Fibroblast of mammary gland (primary cell): ENCODE measurements around the gene INTS2.

Experiments used
- DNase-seq: peaks from one replicate; pipeline ENCODE4 v3.0.0-alpha.2; 2010; ENCODE audit warnings: low read depth
- H3K4me3 ChIP-seq: 2 replicates; pipeline ENCODE4 v1.5.1; 2011; ENCODE audit warnings: low read depth, mild to moderate bottlenecking, low read length, moderate library complexity; ENCODE audit not compliant: control insufficient read depth
- CTCF ChIP-seq: conservative IDR thresholded peaks from 2 replicates; pipeline ENCODE4 v1.5.1; 2011; ENCODE audit warnings: low read depth, low read length, inconsistent platforms; ENCODE audit not compliant: control insufficient read depth, insufficient read depth

The INTS2 gene

GRCh38 chr17:61967729-61968128 lies 39.9 kb upstream of the INTS2 start:
- no peak for DNase-seq
- no peak for TF ChIP-seq CTCF
- no peak overlapping the region for H3K4me3 ChIP-seq

GRCh38 chr17:61966191-61966590 lies 38.4 kb upstream of the INTS2 start:
- no peak for DNase-seq
- no peak overlapping the region for H3K4me3 ChIP-seq
- no peak for TF ChIP-seq CTCF

GRCh38 chr17:61955619-61956018 lies 27.8 kb upstream of the INTS2 start:
- no peak for DNase-seq
- no peak for TF ChIP-seq CTCF

GRCh38 chr17:61947367-61948078 lies 19.7 kb upstream of the INTS2 start:
- no peak for TF ChIP-seq CTCF
- no peak overlapping the region for H3K4me3 ChIP-seq
- DNase-seq, result no peak

More at GRCh38 chr17:61955619-61956018, 27.8 kb upstream of the INTS2 start:
- no peak overlapping the region for H3K4me3 ChIP-seq

- no peak overlapping the region for H3K4me3 ChIP-seq
- TF ChIP-seq CTCF, result no peak
- DNase-seq, result no peak
These were observed 18.6 kb upstream of the INTS2 start for GRCh38 chr17:61946359-61946758.

- no peak overlapping the region for H3K4me3 ChIP-seq
- TF ChIP-seq CTCF, result no peak
- no peak for DNase-seq
These were observed 15.3 kb upstream of the INTS2 start for GRCh38 chr17:61943117-61943516.
